ENCODE results near the gene ZNF160.
"Not testable (repeated sequence)": the region's sequence is repeated elsewhere in the genome, so short reads cannot be mapped to it uniquely, and the experiment has no call there.

The ZNF160 gene

GRCh38 chr19:53037101-53038097, 65.8 kb downstream of the ZNF160 start:
- H3K36me3 ChIP-seq, result no peaks in the 10 kb centered on the region
- peak overlapping the region; percentile 65 for H3K27ac ChIP-seq
- peak overlapping the region; percentile 77 for H3K4me3 ChIP-seq (ENCODE audit: low read depth, low read length)
- H3K27me3 ChIP-seq (ENCODE audit: insufficient read depth, low read depth, severe bottlenecking), result no peaks in the 10 kb centered on the region
- no peaks in the 10 kb centered on the region for H3K9me3 ChIP-seq (ENCODE audit: severe bottlenecking)
- TF ChIP-seq CTCF (IDR thresholded peaks at IDR 0.05; ENCODE audit: low read depth, low read length), result no peak
- DNase-seq, result peak; percentile 80

- TF ChIP-seq CTCF (IDR thresholded peaks at IDR 0.05; ENCODE audit: low read depth, low read length), result no peak
- H3K9me3 ChIP-seq (ENCODE audit: severe bottlenecking), result no peaks in the 10 kb centered on the region
- H3K27me3 ChIP-seq (ENCODE audit: insufficient read depth, low read depth, severe bottlenecking), result no peaks in the 10 kb centered on the region
- no peak overlapping the region for H3K4me3 ChIP-seq (ENCODE audit: low read depth, low read length)
- no peaks in the 10 kb centered on the region for H3K36me3 ChIP-seq
- no peak for DNase-seq
- no peak overlapping the region for H3K27ac ChIP-seq
Measured at GRCh38 chr19:53034948-53035675, 68.1 kb downstream of the ZNF160 start.

GRCh38 chr19:53034054-53034453, 69.2 kb downstream of the ZNF160 start:
- no peak for DNase-seq
- Histone ChIP-seq H3K27me3 (ENCODE audit: insufficient read depth, low read depth, severe bottlenecking) (no peaks in the 10 kb centered on the region), H3K4me3 (ENCODE audit: low read depth, low read length) (no peak overlapping the region), H3K36me3 (no peaks in the 10 kb centered on the region), H3K9me3 (ENCODE audit: severe bottlenecking) (no peaks in the 10 kb centered on the region), H3K27ac (no peak overlapping the region)
- no peak for TF ChIP-seq CTCF (IDR thresholded peaks at IDR 0.05; ENCODE audit: low read depth, low read length)

- peak overlapping the region; percentile 76 for H3K27ac ChIP-seq
- not testable (repeated sequence) for H3K9me3 ChIP-seq (ENCODE audit: severe bottlenecking); H3K36me3 ChIP-seq; H3K27me3 ChIP-seq (ENCODE audit: insufficient read depth, low read depth, severe bottlenecking); H3K4me3 ChIP-seq (ENCODE audit: low read depth, low read length)
- peak; percentile 90 for DNase-seq
Measured at GRCh38 chr19:53028306-53028705, 74.9 kb downstream of the ZNF160 start.

GRCh38 chr19:53019684-53020083, 83.5 kb downstream of the ZNF160 start:
- Histone ChIP-seq H3K4me3 (ENCODE audit: low read depth, low read length) (no peak overlapping the region), H3K27ac (no peak overlapping the region), H3K27me3 (ENCODE audit: insufficient read depth, low read depth, severe bottlenecking) (no peaks in the 10 kb centered on the region), H3K9me3 (ENCODE audit: severe bottlenecking) (no peaks in the 10 kb centered on the region), H3K36me3 (no peaks in the 10 kb centered on the region; the same call in 1 of the 2 replicates)
- DNase-seq, result peak; percentile 69
- TF ChIP-seq CTCF (IDR thresholded peaks at IDR 0.05; ENCODE audit: low read depth, low read length), result peak; percentile 63

Data from WERI-Rb-1 (cell line).